Kidney epithelial cell (primary cell): ENCODE data around the gene RUSC2. TPM values are rescaled to one million over a fixed set of nuclear protein-coding genes. Genes with fewer than 3 reads are reported as not detected.
A peak's percentile ranks its signal among the peaks of the same experiment; 100 is the strongest.
"Not testable (repeated sequence)": the region's sequence is repeated elsewhere in the genome, so short reads cannot be mapped to it uniquely, and the experiment has no call there.

Experiments used
- DNase-seq: peaks from one replicate; pipeline ENCODE4 v3.0.0-alpha.2; 2010; ENCODE audit warnings: low read depth
- H3K27me3 ChIP-seq: 2 replicates; pipeline ENCODE4 v1.6.0; 2011; ENCODE audit warnings: low read length; ENCODE audit not compliant: control insufficient read depth, insufficient read depth
- H3K36me3 ChIP-seq: 2 replicates; pipeline ENCODE4 v1.5.1; 2011; ENCODE audit warnings: low read length; ENCODE audit not compliant: control insufficient read depth, insufficient read depth
- H3K4me3 ChIP-seq: 2 replicates; pipeline ENCODE4 v1.5.1; 2011; ENCODE audit warnings: low read depth, mild to moderate bottlenecking, control low read depth, low read length
- CTCF ChIP-seq: IDR thresholded peaks from 2 replicates; pipeline ENCODE4 v1.5.1; 2011; ENCODE audit warnings: mild to moderate bottlenecking, moderate library complexity, low read length, control low read depth, inconsistent platforms; ENCODE audit not compliant: insufficient read depth, poor library complexity, severe bottlenecking
- total RNA-seq: library from RNA; depleted of rRNA; stranded (reverse); fragments of >200 nt; gene quantifications from 2 replicates; pipeline ENCODE4 v1.2.3, GENCODE V29; 2015

Gene RUSC2
- total RNA-seq, 1 donor from 2014 or later, result 29.6 TPM

- TF ChIP-seq CTCF, result no peak
- no peaks in the 10 kb centered on the region for H3K27me3 ChIP-seq
- DNase-seq, result no peak
- H3K4me3 ChIP-seq, result no peak overlapping the region
- no peaks in the 10 kb centered on the region for H3K36me3 ChIP-seq
Observed at GRCh38 chr9:35533398-35533797, 43.5 kb downstream of the RUSC2 start.

GRCh38 chr9:35534921-35535320 is 45.0 kb downstream of the RUSC2 start:
- DNase-seq, H3K27me3 ChIP-seq, H3K36me3 ChIP-seq, H3K4me3 ChIP-seq: not testable (repeated sequence)

GRCh38 chr9:35537913-35538312 is 48.0 kb downstream of the RUSC2 start:
- Histone ChIP-seq H3K4me3 (no peak overlapping the region), H3K27me3 (no peaks in the 10 kb centered on the region), H3K36me3 (no peaks in the 10 kb centered on the region)
- no peak for DNase-seq
- TF ChIP-seq CTCF, result no peak

GRCh38 chr9:35538361-35539234 is 48.7 kb downstream of the RUSC2 start:
- DNase-seq, result no peak

More at GRCh38 chr9:35538361-35539234, 48.7 kb downstream of the RUSC2 start:
- H3K27me3 ChIP-seq, result no peaks in the 10 kb centered on the region
- H3K4me3 ChIP-seq, result peak overlapping the region; percentile 40
- no peak for TF ChIP-seq CTCF
- no peaks in the 10 kb centered on the region for H3K36me3 ChIP-seq

Other genes with a start within 250 kb of the RUSC2 start
- 24.5 and 26.9 TPM in 2 replicates for gene TESK1, start 115.2 kb downstream of the RUSC2 start, total RNA-seq
- gene CD72, start 128.3 kb downstream of the RUSC2 start, total RNA-seq, result 1.7 and 2.7 TPM in 2 replicates
- gene SIT1, start 160.8 kb downstream of the RUSC2 start, total RNA-seq, result not detected in 2 replicates
- 1,522 and 7,636 TPM in 2 replicates for gene RMRP, start 167.9 kb downstream of the RUSC2 start, total RNA-seq
- 14.0 and 21.1 TPM in 2 replicates for gene CCDC107, start 168.2 kb downstream of the RUSC2 start, total RNA-seq
- 0.62 and 1.2 TPM in 2 replicates for gene ARHGEF39, start 175.1 kb downstream of the RUSC2 start, total RNA-seq
- 0.04 and 0.27 TPM in 2 replicates for gene CA9, start 183.8 kb downstream of the RUSC2 start, total RNA-seq
- gene TPM2, start 199.8 kb downstream of the RUSC2 start, total RNA-seq, result 68.9 and 77.1 TPM in 2 replicates
- 245 and 268 TPM in 2 replicates for gene TLN1, start 242.1 kb downstream of the RUSC2 start, total RNA-seq
- gene CREB3, start 242.6 kb downstream of the RUSC2 start, total RNA-seq, result 73.9 and 87.5 TPM in 2 replicates